Type B pancreatic cell (in vitro differentiated cells): ENCODE results near the gene ATP8B4. TPM values are rescaled to one million over a fixed set of nuclear protein-coding genes. Genes with fewer than 3 reads are reported as not detected.

ENCODE experiments used
- DNase-seq: peaks from one replicate; pipeline ENCODE4 v3.0.0; 2021; ENCODE audit warnings: mixed read lengths; ENCODE audit not compliant: unreplicated experiment; ENCODE audit errors: extremely low spot score
- H3K27ac Mint-ChIP-seq: 2 replicates; pipeline ENCODE4 v1.8.0; 2021; ENCODE audit warnings: mild to moderate bottlenecking, mixed read lengths
- H3K27me3 Mint-ChIP-seq: 2 replicates; pipeline ENCODE4 v1.8.0; 2021; ENCODE audit warnings: mixed read lengths
- H3K36me3 Mint-ChIP-seq: 2 replicates; pipeline ENCODE4 v1.8.0; 2021; ENCODE audit warnings: mixed read lengths
- H3K4me1 Mint-ChIP-seq: one replicate; pipeline ENCODE4 v1.8.0; 2021; ENCODE audit warnings: mixed read lengths; ENCODE audit not compliant: unreplicated experiment
- H3K4me3 Mint-ChIP-seq: 2 replicates; pipeline ENCODE4 v1.8.0; 2021; ENCODE audit warnings: mild to moderate bottlenecking, mixed read lengths
- H3K9me3 Mint-ChIP-seq: 2 replicates; pipeline ENCODE4 v1.8.0; 2021; ENCODE audit warnings: mixed read lengths
- total RNA-seq: library from RNA; stranded (reverse); gene quantifications from 2 replicates; pipeline ENCODE4 v1.2.1, GENCODE V29; 2021; ENCODE audit warnings: low replicate concordance
- TF ChIP-seq, protein P1 (sequence below): fragments of 200-600 bp; sonication (generic); conservative IDR thresholded peaks from 2 replicates; pipeline ENCODE4 v1.5.0; 2021; ENCODE audit warnings: antibody characterized with exemption, mild to moderate bottlenecking

Gene ATP8B4
- total RNA-seq, 1 donor from 2014 or later = 2.2 TPM

DNA sequence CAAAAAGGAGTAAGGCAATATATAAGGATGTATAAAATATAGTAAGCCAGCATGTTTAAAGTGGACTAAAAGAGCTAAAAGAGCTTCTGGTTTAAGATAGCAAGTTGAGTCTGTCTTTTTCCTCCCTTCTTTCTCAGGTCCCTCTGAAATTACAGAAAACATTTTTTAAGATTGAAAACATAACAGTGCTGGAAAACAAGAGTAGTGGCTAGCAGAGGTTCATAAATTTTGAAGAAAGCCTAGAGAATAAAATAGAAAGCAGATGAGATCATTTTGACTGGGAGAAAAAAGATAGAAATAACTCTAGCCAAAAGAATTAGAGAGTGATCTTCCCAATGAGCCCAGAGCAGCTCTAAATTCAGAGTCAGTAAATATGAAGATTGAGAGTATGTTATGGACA, 41.9 kb downstream of the ATP8B4 start:
- Mint-ChIP-seq H3K27me3 (peaks cover 3% of the 10 kb centered on the region), H3K4me1 (peaks cover 13% of the 10 kb centered on the region), H3K36me3 (no peaks in the 10 kb centered on the region), H3K9me3 (no peaks in the 10 kb centered on the region), H3K27ac (no peak overlapping the region), H3K4me3 (no peak overlapping the region)
- TF ChIP-seq, protein P1, sequence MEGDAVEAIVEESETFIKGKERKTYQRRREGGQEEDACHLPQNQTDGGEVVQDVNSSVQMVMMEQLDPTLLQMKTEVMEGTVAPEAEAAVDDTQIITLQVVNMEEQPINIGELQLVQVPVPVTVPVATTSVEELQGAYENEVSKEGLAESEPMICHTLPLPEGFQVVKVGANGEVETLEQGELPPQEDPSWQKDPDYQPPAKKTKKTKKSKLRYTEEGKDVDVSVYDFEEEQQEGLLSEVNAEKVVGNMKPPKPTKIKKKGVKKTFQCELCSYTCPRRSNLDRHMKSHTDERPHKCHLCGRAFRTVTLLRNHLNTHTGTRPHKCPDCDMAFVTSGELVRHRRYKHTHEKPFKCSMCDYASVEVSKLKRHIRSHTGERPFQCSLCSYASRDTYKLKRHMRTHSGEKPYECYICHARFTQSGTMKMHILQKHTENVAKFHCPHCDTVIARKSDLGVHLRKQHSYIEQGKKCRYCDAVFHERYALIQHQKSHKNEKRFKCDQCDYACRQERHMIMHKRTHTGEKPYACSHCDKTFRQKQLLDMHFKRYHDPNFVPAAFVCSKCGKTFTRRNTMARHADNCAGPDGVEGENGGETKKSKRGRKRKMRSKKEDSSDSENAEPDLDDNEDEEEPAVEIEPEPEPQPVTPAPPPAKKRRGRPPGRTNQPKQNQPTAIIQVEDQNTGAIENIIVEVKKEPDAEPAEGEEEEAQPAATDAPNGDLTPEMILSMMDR = no peak
- DNase-seq = no peak

DNA sequence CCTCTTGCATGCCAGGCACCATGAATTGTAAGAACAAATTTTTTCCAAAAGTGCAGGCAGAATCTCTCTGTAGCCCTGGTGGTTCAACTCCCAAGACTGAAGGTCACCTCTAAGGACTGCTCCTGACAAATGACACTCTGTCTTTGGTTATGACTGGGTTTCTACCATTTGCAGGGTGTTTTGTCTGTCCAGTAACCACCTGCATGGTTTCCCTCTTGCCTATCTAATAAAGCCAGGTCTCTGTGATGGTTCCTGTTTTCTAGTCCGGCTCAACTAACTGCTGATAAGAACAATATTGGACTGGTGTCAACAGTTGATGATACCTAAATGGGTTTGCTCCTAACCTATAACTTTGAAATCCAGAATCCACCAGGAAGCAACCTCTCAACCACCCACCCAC, 43.7 kb downstream of the ATP8B4 start:
- H3K9me3 Mint-ChIP-seq = no peaks in the 10 kb centered on the region
- peaks cover 3% of the 10 kb centered on the region for H3K27me3 Mint-ChIP-seq
- no peak overlapping the region for H3K27ac Mint-ChIP-seq
- no peak for DNase-seq
- peaks cover 13% of the 10 kb centered on the region for H3K4me1 Mint-ChIP-seq
- TF ChIP-seq, protein P1 = no peak
- no peaks in the 10 kb centered on the region for H3K36me3 Mint-ChIP-seq
- H3K4me3 Mint-ChIP-seq = no peak overlapping the region

- TF ChIP-seq, protein P1 = no peak
- H3K4me3 Mint-ChIP-seq = no peak overlapping the region
- H3K27me3 Mint-ChIP-seq = peaks cover 3% of the 10 kb centered on the region
- H3K9me3 Mint-ChIP-seq = no peaks in the 10 kb centered on the region
- H3K4me1 Mint-ChIP-seq = peaks cover 1% of the 10 kb centered on the region
- no peak for DNase-seq
- no peak overlapping the region for H3K27ac Mint-ChIP-seq
- no peaks in the 10 kb centered on the region for H3K36me3 Mint-ChIP-seq
Measured at GRCh38 chr15:50071551-50072258, 47.3 kb downstream of the ATP8B4 start.

DNA sequence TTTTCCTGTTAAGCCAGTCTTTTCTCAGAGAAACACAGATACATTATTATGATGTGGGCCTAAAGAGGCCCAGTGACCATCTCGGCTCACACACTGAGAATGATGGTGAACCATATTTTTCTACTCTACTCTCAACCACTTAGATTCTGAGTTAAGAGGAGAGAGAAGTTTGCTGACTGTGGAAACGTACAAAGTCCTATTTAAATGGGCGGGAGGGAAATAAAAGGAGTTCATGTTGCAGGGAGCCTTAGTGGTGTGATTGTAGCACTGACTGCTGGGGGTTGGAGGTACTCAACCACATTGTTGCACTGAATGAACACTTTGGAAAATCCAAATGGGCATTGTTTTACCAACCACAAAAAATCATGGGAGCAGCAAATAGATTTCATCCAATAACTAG, 51.0 kb downstream of the ATP8B4 start:
- H3K9me3 Mint-ChIP-seq = no peaks in the 10 kb centered on the region
- H3K27ac Mint-ChIP-seq = no peak overlapping the region
- DNase-seq = no peak
- TF ChIP-seq, protein P1 = no peak
- H3K4me1 Mint-ChIP-seq = no peaks in the 10 kb centered on the region
- no peaks in the 10 kb centered on the region for H3K27me3 Mint-ChIP-seq
- no peaks in the 10 kb centered on the region for H3K36me3 Mint-ChIP-seq
- no peak overlapping the region for H3K4me3 Mint-ChIP-seq

DNA sequence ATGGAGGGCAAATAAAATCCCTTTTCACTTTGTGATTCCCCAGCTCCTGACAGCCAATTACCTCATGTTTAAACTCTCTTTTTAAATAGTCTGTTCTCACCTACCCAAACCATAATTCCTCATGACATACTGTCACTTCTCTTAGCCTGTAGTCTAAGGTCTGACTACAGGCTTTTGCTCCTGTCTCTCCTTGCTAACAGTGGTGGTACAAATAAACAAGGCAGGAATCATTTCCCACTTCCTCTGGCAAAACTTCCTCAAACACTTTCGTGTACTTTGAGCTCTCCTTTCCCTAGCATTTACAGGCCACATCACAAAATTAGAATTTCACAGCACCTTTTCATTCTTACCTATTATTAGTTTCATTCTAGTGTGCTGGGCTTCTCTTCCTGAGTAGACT, 51.8 kb downstream of the ATP8B4 start:
- Mint-ChIP-seq H3K4me3 (no peak overlapping the region), H3K9me3 (no peaks in the 10 kb centered on the region), H3K4me1 (no peaks in the 10 kb centered on the region), H3K27ac (no peak overlapping the region), H3K27me3 (no peaks in the 10 kb centered on the region), H3K36me3 (no peaks in the 10 kb centered on the region)
- no peak for DNase-seq
- TF ChIP-seq, protein P1 = no peak
